ENCODE results near the gene SHROOM4. TPM values are rescaled to one million over a fixed set of nuclear protein-coding genes. Genes with fewer than 3 reads are reported as not detected.

Gene SHROOM4
- total RNA-seq, 4 donors from 2014 or later, result 2.3 to 7.1 (median 3.2) TPM

GRCh38 chrX:50684871-50685270 lies 129.1 kb downstream of the SHROOM4 start:
- no peak for TF ChIP-seq CTCF (IDR thresholded peaks at IDR 0.05)
- TF ChIP-seq POLR2AphosphoS5 (IDR thresholded peaks at IDR 0.05), result no peak
- no peak for TF ChIP-seq POLR2A (IDR thresholded peaks at IDR 0.05)
- no peak for TF ChIP-seq EP300 (IDR thresholded peaks at IDR 0.05; ENCODE audit: low read depth)
- Histone ChIP-seq H3K4me1 (no peaks in the 10 kb centered on the region), H3K4me3 (no peak overlapping the region), H3K27ac (no peak overlapping the region), H3K9me3 (no peaks in the 10 kb centered on the region), H3K36me3 (no peaks in the 10 kb centered on the region), H3K27me3 (no peaks in the 10 kb centered on the region)
- intact Hi-C loops (cut with DNase I; ENCODE audit: low total_unique reads) (no loop called here), in situ Hi-C loops (cut with MboI; ENCODE audit: low pct_ligation_motif_present in 1 of 4, low pct_unique_long_range_greater_than_20kb in 1 of 4, low sequenced_read_pairs in 3 of 4) (no loop called here)
- DNase-seq, result no peak
- 42 to 45% methylated on average over 1 to 2 of the region's 2 CpGs for WGBS, 2 donors (ENCODE audit: low coverage in 1 of 2)

GRCh38 chrX:50680990-50681389 lies 133.0 kb downstream of the SHROOM4 start:
- Histone ChIP-seq H3K27ac (no peak overlapping the region), H3K36me3 (no peaks in the 10 kb centered on the region), H3K27me3 (no peaks in the 10 kb centered on the region), H3K9me3 (no peaks in the 10 kb centered on the region), H3K4me1 (no peaks in the 10 kb centered on the region), H3K4me3 (no peak overlapping the region)
- TF ChIP-seq POLR2AphosphoS5 (IDR thresholded peaks at IDR 0.05) (no peak), CTCF (IDR thresholded peaks at IDR 0.05) (no peak), EP300 (IDR thresholded peaks at IDR 0.05; ENCODE audit: low read depth) (no peak), POLR2A (IDR thresholded peaks at IDR 0.05) (no peak)
- in situ Hi-C loops (cut with MboI; ENCODE audit: low pct_ligation_motif_present in 1 of 4, low pct_unique_long_range_greater_than_20kb in 1 of 4, low sequenced_read_pairs in 3 of 4) (no loop called here), intact Hi-C loops (cut with DNase I; ENCODE audit: low total_unique reads) (no loop called here)
- 43% methylated on average over 2 of the region's 2 CpGs; no CpG with 5 or more reads in 1 of the 2 donors for WGBS, 2 donors (ENCODE audit: low coverage in 1 of 2)
- DNase-seq, result no peak

- intact Hi-C loops (cut with DNase I; ENCODE audit: low total_unique reads) (no loop called here), in situ Hi-C loops (cut with MboI; ENCODE audit: low pct_ligation_motif_present in 1 of 4, low pct_unique_long_range_greater_than_20kb in 1 of 4, low sequenced_read_pairs in 3 of 4) (no loop called here)
- Histone ChIP-seq H3K27me3 (no peaks in the 10 kb centered on the region), H3K27ac (no peak overlapping the region), H3K4me3 (no peak overlapping the region), H3K4me1 (no peaks in the 10 kb centered on the region), H3K36me3 (no peaks in the 10 kb centered on the region), H3K9me3 (no peaks in the 10 kb centered on the region)
- no peak for TF ChIP-seq EP300 (IDR thresholded peaks at IDR 0.05; ENCODE audit: low read depth)
- TF ChIP-seq CTCF (IDR thresholded peaks at IDR 0.05), result no peak
- no peak for TF ChIP-seq POLR2AphosphoS5 (IDR thresholded peaks at IDR 0.05)
- no peak for TF ChIP-seq POLR2A (IDR thresholded peaks at IDR 0.05)
- WGBS, 2 donors (ENCODE audit: low coverage in 1 of 2), result 79% methylated on average over 1 of the region's 1 CpG; no CpG with 5 or more reads in 1 of the 2 donors
- DNase-seq, result no peak
Observed at GRCh38 chrX:50677789-50678188, 136.2 kb downstream of the SHROOM4 start.

- H3K4me3 ChIP-seq, result no peak overlapping the region
- TF ChIP-seq EP300 (IDR thresholded peaks at IDR 0.05; ENCODE audit: low read depth) (no peak), POLR2A (IDR thresholded peaks at IDR 0.05) (no peak), POLR2AphosphoS5 (IDR thresholded peaks at IDR 0.05) (no peak), CTCF (IDR thresholded peaks at IDR 0.05) (no peak)
- no peaks in the 10 kb centered on the region for H3K9me3 ChIP-seq
- H3K36me3 ChIP-seq, result no peaks in the 10 kb centered on the region
- DNase-seq, result no peak
- intact Hi-C loops (cut with DNase I; ENCODE audit: low total_unique reads) (no loop called here), in situ Hi-C loops (cut with MboI; ENCODE audit: low pct_ligation_motif_present in 1 of 4, low pct_unique_long_range_greater_than_20kb in 1 of 4, low sequenced_read_pairs in 3 of 4) (no loop called here)
- H3K27me3 ChIP-seq, result no peaks in the 10 kb centered on the region
- no peak overlapping the region for H3K27ac ChIP-seq
- H3K4me1 ChIP-seq, result no peaks in the 10 kb centered on the region
- WGBS, 2 donors (ENCODE audit: low coverage in 1 of 2), result 59 to 71% methylated on average over 1 of the region's 1 CpG
Observed at GRCh38 chrX:50671661-50672060, 142.3 kb downstream of the SHROOM4 start.
